Stimulated activated CD4-positive, alpha-beta T cell treated with anti-CD3 and anti-CD28 coated beads, Interleukin-1b, Interleukin-23, amount 100 ng/mL, for 24 hours (primary cell): ENCODE data around the gene NPRL2.
"Not testable (repeated sequence)": the region's sequence is repeated elsewhere in the genome, so short reads cannot be mapped to it uniquely, and the experiment has no call there.

ENCODE experiments used
- DNase-seq, 4 experiments: peaks; one replicate each; pipeline ENCODE4 v3.0.0-alpha.2; 2020; ENCODE audit warnings: low read depth in 4 of 4, low spot score in 1 of 4

NPRL2 gene

DNA sequence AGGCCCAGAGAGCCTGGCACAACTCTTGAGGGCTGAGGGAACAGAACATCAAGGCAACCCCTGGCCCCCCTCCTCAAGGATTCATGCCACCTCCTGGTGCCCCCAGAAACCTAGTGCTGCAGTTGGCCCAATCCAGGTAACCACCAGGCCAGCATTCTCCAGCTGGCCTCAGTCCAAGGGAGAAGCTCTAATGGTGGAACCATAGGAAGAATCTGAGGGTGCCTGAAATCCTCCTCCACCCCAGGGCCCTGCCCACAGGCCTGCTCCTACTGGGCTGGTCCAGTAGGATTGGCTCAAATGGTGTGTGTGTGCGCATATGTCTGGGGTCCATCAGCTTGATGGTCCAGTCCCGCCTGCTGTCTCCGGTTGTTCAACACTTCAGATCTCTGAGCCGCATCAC is 35.8 kb downstream of the NPRL2 start:
- no peak for DNase-seq

DNA sequence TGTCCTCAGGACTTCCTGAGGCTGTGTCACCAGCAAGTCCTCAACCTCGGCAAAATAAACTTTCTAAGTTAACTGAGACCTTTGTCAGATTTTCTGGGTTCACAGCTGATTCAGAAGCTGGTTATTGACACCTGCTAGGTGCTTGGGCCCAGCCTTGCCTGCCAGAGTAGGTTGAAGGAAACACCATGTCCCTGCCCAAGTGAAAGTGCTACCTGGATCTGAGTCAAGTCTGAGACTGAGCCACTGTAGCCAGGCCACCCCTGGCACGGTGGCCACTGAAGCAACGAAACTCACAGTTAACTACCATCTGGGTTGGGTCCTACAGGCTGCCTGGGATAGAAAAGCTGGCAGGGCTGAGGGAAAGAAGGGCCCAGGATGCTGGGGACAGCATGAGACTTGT is 36.2 kb downstream of the NPRL2 start:
- no peak for DNase-seq

DNA sequence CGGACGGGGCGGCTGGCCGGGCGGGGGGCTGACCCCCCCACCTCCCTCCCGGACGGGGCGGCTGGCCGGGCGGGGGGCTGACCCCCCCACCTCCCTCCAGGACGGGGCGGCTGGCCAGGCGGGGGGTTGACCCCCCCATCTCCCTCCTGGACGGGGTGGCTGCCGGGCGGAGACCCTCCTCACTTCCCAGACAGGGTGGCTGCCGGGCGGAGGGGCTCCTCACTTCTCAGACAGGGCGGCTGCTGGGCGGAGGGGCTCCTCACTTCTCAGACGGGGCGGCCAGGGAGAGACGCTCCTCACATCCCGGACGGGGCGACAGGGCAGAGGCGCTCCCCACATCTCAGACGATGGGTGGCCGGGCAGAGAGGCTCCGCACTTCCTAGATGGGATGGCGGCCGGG is 38.5 kb downstream of the NPRL2 start:
- not testable (repeated sequence) for DNase-seq

DNA sequence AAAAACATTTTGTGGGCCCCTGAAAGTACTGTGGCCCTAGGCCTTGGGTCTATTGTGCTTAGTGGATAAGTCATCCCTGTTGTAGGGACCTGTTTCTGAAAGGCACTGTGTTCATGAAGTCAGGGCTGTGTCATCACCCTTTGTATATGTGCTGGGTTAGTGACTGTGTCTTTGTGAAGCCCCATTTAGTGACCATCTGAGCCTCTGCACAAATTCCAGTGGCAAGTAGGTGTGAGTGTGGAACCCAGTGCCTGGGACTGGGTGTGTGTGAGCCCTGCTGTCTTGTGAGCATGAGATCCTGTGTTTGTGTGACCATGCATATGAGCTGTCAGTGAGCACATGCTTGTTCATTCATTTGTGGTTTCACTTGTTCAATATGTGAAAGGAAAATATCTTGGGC is 46.0 kb downstream of the NPRL2 start:
- no peak for DNase-seq

DNA sequence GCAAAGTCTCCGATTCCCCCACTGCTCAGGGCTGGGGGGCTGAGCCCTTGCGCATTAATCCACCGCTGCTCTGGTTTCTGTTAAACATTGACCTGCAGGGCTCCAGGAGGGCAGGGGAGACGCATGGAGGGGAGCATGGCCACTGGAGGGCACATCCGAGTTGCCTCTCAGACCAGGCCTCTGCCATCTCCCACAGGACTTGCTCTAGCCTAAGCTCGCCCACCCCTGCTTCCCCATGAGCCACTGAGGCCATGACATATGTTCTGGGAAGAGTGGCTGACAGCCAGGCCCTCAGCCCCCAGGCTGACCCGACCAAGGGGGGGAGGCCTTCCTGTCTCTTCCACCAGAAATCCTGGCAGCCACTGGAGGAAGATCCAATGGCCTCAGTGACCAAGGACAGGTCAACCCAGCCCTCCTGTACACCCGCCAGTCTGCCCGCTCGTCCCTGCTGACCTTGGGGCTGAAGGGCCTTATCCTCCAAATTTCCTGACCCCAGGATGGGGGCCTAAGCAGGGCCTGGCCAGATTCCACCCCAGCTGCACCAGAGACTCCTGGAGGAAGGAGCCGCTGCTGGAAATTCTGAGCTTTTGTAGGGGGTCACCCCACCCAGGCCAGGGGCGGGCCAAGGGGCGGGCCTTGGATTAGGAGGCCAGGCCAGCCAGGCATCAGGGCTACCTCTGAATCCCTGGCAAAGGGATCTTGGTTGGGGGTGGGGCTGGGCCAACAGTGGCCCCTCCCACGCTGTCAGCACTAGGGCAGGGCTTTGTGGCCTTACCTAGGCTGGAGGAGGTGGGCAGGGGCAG is 47.4 kb downstream of the NPRL2 start, which contains the start of gene HYAL1:
Gene HYAL1, minus strand, starts transcription at position 562 of the 803 bp plus-strand sequence. CDS start 618 bp downstream, outside the sequence.
- no peak for DNase-seq

DNA sequence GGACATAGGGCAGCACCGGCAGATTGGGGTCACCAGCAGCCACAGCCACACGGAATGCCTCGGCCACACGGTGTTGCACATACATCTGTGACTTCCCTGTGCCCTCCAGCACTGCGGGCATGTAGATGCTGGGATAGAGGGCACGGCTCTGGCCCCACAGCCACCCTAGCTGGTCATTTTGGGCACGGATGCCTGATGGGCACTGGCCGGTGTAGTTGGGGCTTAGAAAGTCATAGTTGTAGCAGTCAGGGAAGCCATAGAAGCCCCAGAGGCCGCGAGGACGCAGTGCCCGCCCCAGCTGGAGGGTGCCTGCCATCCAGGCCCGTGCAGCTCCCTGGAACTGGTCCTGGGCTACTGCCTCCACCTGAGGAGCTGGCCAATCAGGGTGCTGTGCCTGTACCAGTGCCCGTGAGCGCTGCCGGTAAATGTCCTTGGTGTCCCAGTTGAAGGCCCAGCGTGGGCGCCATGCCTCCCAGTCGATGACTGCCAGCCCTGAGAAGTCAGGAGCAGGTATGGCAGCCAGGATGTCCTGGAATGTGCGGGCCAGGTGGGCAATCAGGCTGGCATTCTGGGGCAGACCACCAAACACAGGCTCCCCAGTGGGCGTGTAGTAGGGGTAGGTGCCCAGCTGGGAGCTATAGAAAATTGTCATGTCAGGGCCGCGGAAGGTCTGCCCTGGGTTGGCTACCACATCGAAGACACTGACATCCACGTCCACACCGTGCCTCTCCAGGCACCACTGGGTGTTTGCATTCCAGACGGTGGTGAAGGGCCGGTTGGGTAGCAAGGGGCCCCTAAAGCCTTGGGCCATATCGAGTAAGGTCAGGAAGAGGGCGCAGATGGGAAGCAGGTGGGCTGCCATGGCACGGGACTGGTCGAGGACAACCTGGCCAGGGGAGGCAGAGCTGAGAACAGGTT is 48.2 kb downstream of the NPRL2 start:
- no peak for DNase-seq

DNA sequence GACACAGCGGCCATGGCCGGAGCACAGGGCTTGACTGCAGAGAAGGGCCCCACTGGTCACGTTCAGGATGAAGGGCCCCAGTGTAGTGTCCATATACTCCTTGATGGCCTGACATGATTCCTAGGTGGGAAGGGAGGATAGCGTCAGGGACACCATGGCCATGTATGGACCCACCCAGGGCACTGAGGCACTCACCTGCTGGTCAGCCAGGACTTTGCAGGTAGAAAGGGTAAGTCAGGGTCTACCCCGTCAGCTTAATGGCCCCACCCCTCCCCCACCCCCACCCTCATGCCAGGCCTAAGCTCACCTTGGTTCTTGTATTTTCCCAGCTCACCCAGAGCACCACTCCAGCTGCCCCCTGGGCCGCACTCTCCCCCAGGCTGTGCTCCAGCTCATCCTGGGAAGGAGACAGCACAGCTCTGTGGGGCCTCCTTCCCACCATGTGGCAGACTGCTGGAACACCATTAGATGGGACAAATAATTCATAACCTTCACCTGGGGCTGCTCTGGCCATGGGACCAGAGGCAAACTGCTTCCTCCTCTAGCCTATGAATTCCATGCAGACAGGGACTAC is 49.8 kb downstream of the NPRL2 start:
- DNase-seq = no peak

DNA sequence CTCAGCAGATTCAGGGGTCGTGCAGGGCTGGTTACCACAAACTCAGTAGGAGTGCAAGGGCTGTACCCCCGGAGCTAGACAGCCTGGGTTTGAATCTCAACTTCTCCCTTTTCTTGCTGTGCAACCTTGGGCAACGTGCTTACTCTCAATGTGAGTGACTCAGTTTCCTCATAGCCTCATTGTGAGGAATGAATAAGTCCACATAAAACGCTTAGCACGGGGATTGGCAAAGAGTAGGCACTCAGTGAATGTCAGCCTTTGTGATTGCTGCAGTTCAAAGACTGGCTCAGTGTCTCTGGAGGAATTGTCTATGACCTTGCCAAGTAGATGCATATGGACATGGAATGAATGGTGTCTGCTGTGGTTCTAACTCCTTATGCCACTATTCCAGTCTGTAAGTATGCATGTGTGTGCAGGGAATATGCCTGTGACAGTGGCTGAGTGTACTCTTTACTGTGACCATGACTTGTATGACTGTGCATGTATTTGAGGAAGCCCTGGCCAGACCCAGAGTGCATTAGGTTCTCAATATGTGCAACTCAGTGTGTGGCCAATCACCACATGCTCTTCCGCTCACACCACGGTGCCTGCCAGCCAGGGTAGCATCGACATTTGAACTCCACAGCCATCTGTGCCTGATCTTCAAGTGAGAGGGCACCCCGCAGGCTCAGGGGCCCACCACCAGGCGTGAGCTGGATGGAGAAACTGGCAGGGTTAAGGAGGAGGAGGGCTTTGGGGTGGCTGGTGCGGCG is 50.5 kb downstream of the NPRL2 start:
- DNase-seq = no peak

DNA sequence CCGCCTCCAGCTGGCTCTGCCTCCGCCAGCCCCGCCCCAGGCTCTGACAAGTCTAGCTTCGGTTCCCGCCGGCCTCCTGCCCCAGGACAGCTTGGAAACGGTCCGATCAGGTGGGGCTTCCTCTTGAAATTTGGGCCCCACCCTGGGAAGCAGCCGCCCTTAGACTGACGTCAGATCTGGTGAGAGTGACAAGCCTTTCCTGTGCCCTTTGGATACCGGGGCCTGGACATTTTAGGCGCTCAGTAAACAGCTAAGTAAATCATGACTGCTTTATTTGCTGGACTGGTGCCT is 51.0 kb downstream of the NPRL2 start:
- DNase-seq = no peak

DNA sequence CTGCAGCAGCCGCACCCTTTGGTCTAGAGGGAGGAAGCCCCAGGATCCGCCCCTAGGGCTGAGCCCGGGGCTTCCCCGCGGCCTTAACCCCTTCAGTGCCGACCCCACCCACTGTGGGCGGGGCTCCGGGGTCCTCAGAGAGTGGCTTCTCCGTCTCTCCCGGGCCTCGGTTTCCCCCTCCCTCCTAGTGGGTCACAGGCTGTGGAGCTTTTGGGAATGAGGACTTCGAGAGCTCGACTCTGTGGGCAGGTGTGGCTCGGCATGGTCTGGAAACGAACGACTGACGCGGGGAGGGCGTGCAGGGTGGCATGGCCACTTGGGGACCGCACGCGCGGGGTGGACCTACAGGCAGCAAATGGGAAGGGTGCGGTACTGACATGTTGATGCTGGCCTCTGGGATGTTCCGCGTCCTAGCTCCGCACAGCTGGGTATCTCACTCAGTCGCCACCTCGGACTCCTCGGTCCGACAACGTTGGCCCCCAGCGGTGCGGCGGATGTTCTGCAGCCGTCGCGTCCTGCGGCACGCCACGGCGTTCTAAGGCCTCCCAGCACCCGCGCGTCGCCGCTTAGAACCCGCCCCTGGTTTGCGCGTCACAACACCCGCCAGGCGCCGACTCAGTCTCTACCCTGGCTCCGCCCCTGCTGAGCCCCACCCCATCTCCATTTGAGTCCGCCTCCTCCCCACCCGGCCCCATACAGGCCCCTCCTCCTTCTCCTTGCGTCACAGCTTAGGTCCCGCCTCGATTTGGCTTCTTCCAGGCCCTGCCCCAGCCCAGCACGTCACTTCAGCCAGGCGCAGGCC is 51.5 kb downstream of the NPRL2 start, which contains the start of the genes HYAL3 and NAA80:
Gene HYAL3, minus strand, starts transcription at position 570 of the 802 bp plus-strand sequence. CDS start 3,803 bp downstream, outside the sequence.
Gene NAA80, minus strand, starts transcription at position 570 of the 802 bp plus-strand sequence. CDS start 1,942 bp downstream, outside the sequence.
- peak; percentile 94 to 98 (median 98) for DNase-seq

DNA sequence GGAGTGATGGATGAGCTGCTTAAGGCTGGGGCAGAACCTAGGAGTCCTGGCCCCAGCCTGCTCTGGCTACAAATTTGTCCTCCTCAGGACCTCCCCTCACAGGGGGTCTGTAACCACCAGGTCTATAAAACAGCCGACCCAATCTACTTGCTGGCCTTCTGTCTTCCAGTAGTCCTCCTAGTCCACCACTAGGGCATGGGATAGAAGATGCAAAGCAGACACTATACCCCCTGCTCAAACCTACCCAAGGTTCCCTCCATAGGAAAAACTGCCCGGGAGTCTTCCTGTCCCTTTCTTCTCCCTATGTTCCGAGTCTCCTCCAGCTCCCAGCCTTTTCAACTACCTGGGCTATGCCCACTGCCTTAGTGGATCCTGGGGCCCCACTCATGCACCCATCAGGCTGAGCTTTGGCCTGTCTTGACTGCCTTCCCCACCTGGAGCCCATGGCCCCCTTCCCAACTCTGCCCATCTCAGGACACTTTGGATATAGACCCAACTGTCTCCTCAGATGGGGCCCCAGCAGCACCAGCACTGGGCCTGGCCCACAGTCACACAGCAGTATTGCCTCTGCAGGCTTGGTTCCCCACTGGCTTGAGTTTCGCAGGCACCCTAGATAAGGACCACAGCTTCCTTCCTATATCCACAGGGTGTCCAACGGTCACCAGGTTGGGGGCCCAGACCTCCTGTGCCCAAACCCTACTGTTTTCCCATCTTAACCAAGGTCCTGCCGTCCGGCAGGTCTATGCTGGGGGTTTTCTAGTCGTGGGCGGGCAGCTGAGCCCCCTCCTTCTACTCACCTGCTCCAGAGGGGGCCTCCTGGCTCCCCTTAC is 52.5 kb downstream of the NPRL2 start:
- DNase-seq = no peak

DNA sequence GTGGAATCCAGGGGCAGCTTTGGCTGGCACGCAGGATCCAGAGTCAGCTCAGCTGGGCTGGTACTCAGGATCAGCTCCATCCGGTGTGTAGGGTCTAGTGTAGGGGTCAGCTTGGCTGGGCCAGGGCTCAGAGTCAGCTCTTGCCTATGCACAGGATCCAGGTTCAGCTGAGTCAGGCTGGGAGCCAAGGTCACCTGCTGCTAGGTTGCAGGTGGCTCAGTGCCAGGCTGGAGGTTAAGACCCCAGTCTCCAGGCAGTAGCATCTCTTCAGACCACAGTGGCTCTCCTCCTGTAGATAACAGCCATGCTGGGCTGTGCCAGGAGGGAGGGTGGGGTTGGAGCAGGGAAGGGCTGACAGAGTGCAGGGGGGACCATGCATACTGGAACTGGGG is 53.2 kb downstream of the NPRL2 start:
- DNase-seq = no peak
